ENCODE results near the gene RNF222. TPM values are rescaled to one million over a fixed set of nuclear protein-coding genes. Genes with fewer than 3 reads are reported as not detected.

The RNF222 gene
- total and polyA plus RNA-seq, 2 of the 8 experiments (the other 6 are each of a cell fraction or from before 2014, with no cell fraction given): not detected

DNA sequence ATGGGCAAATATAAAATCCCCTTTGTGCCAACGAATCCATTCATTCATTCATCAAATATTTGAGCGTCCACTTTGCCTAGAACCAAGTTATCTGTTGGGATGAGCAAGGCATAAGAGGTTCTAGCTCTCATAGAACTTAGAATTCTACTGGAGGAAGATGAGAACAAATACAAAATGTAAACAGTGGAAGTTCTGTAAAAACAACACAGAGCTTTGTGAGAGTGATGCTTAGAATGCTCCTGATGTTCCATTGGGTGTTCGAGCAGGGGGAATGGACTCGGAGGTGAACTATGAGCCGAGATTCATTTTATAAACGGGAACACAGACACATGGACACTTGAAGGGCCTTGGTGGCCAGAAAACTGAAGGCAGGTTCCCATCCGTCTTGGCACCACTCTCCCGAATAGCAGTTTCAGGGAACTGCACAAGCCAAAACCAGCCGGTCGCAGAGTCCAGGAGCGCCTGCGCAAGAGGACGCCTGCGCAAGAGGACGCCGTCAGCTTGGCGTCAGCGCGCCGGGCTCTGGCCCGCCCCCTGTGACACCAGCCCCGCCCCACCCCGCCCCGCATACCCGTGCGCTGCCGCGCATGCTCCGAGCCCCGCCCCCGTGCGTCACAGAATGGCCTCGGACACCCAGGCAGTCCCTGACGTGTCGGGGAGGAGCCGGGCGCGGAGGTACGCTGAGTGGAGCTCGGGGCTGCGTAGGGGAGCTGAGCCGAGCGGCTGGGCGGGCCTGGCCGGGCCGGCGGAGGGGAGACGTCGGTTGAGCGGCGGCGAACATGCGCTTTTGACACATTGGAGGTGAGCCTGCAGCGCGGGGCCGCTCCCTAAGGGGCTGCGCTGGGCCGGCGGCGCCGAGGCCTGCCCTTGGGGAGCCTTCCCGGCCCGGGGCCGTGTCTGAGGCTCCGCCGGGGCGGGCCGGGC lies 37.9 kb upstream of the RNF222 start, which contains the start of gene NDEL1 (continued):
- TF ChIP-seq, protein P1, sequence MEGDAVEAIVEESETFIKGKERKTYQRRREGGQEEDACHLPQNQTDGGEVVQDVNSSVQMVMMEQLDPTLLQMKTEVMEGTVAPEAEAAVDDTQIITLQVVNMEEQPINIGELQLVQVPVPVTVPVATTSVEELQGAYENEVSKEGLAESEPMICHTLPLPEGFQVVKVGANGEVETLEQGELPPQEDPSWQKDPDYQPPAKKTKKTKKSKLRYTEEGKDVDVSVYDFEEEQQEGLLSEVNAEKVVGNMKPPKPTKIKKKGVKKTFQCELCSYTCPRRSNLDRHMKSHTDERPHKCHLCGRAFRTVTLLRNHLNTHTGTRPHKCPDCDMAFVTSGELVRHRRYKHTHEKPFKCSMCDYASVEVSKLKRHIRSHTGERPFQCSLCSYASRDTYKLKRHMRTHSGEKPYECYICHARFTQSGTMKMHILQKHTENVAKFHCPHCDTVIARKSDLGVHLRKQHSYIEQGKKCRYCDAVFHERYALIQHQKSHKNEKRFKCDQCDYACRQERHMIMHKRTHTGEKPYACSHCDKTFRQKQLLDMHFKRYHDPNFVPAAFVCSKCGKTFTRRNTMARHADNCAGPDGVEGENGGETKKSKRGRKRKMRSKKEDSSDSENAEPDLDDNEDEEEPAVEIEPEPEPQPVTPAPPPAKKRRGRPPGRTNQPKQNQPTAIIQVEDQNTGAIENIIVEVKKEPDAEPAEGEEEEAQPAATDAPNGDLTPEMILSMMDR (IDR thresholded peaks at IDR 0.05; ENCODE audit: control extremely low read depth in 1 of 3, insufficient read depth in 1 of 3, low read depth in 1 of 3, low read length in 3 of 3): no peak
- TF ChIP-seq HDAC2 (IDR thresholded peaks at IDR 0.05; ENCODE audit: borderline replicate concordance in 1 of 2, low read depth in 2 of 2, low read length in 2 of 2): no peak; a peak in 2 of 4 replicates
- no peak for TF ChIP-seq CTBP2 (IDR thresholded peaks at IDR 0.05; ENCODE audit: borderline replicate concordance, insufficient read depth, insufficient read length, low read length)
- no peak for TF ChIP-seq JUND (IDR thresholded peaks at IDR 0.05; ENCODE audit: low read length)
- TF ChIP-seq TCF12 (IDR thresholded peaks at IDR 0.05; ENCODE audit: low read depth, low read length): no peak
- no peak for TF ChIP-seq NANOG (IDR thresholded peaks at IDR 0.05; ENCODE audit: insufficient read depth, low read depth, low read length, poor library complexity, severe bottlenecking)
- peak; percentile 89 for TF ChIP-seq NRF1 (IDR thresholded peaks at IDR 0.05; ENCODE audit: low read depth, low read length)
- TF ChIP-seq CHD2 (IDR thresholded peaks at IDR 0.05; ENCODE audit: low read length): no peak
- TF ChIP-seq, protein P2, sequence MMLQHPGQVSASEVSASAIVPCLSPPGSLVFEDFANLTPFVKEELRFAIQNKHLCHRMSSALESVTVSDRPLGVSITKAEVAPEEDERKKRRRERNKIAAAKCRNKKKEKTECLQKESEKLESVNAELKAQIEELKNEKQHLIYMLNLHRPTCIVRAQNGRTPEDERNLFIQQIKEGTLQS (IDR thresholded peaks at IDR 0.05; ENCODE audit: insufficient read depth, low read depth, low read length): no peak
- no peak for TF ChIP-seq EGR1 (IDR thresholded peaks at IDR 0.05; ENCODE audit: borderline replicate concordance, low read depth, low read length)
- TF ChIP-seq TBP (IDR thresholded peaks at IDR 0.05; ENCODE audit: low read depth, low read length): 0 out of 2 replicates have a peak, but pooled peaks have one; percentile 57
- no peak for TF ChIP-seq RNF2 (IDR thresholded peaks at IDR 0.05; ENCODE audit: borderline replicate concordance, low read depth, low read length, missing control alignments, poor library complexity, severe bottlenecking)
- no peak for TF ChIP-seq CBX5 (IDR thresholded peaks at IDR 0.05; ENCODE audit: low read depth, low read length)
- no peak for TF ChIP-seq BCL11A (IDR thresholded peaks at IDR 0.05; ENCODE audit: low read depth in 2 of 2, low read length in 2 of 2)
- no peak for TF ChIP-seq TAF7 (optimal IDR thresholded peaks at IDR 0.05; ENCODE audit: borderline replicate concordance, low read depth, low read length)

Measured in H1 (cell line).